Panc1 (cell line): ENCODE data around the gene EXD3.

ENCODE experiments used
- CTCF ChIP-seq: fragments of 450-650 bp; IDR thresholded peaks from 2 replicates; pipeline ENCODE4 v1.5.1; 2017; ENCODE audit warnings: mild to moderate bottlenecking
- POLR2AphosphoS5 ChIP-seq: IDR thresholded peaks from 2 replicates; pipeline ENCODE4 v1.6.1; 2012; ENCODE audit warnings: mild to moderate bottlenecking, low read depth, low read length, moderate library complexity
- REST ChIP-seq, 2 experiments: IDR thresholded peaks; 2 replicates each; pipeline ENCODE4 v1.6.1; 2011 to 2012; ENCODE audit warnings: low read depth in 2 of 2, control low read depth in 1 of 2, low read length in 1 of 2, mild to moderate bottlenecking in 1 of 2, moderate library complexity in 1 of 2; ENCODE audit not compliant: insufficient read depth in 1 of 2
- SIN3A ChIP-seq: IDR thresholded peaks from 2 replicates; pipeline ENCODE4 v1.6.1; 2012; ENCODE audit warnings: low read depth, mild to moderate bottlenecking, low read length, moderate library complexity, borderline replicate concordance; ENCODE audit not compliant: insufficient read depth
- TCF7L2 ChIP-seq: IDR thresholded peaks from 2 replicates; pipeline ENCODE4 v1.6.1; 2011; ENCODE audit warnings: mild to moderate bottlenecking, low read depth, low read length, inconsistent platforms

- TF ChIP-seq CTCF (no peak), POLR2AphosphoS5 (no peak), SIN3A (no peak), TCF7L2 (no peak), REST (IDR thresholded peaks at IDR 0.05; ENCODE audit: insufficient read depth in 1 of 2, low read depth in 2 of 2, low read length in 1 of 2) (no peak)
These were observed 38.9 kb downstream of the EXD3 start for GRCh38 chr9:137383784-137384756.
